Esophagus (tissue), 2 donors: ENCODE measurements around the gene HOXB1. TPM values are rescaled to one million over a fixed set of nuclear protein-coding genes. Genes with fewer than 3 reads are reported as not detected.

ENCODE experiments used
- H3K27ac ChIP-seq, 2 donors: one replicate each; pipeline ENCODE4 v1.5.1; 2013; ENCODE audit warnings: low read depth in 2 of 2, mild to moderate bottlenecking in 2 of 2, inconsistent platforms in 1 of 2, low read length in 1 of 2, moderate library complexity in 1 of 2
- H3K27me3 ChIP-seq, 2 donors: one replicate each; pipeline ENCODE4 v1.6.1; 2013; ENCODE audit warnings: low read length in 2 of 2, control low read depth in 1 of 2, mild to moderate bottlenecking in 1 of 2; ENCODE audit not compliant: insufficient read depth in 2 of 2, control insufficient read depth in 1 of 2
- H3K36me3 ChIP-seq, 2 donors: one replicate each; pipeline ENCODE4 v1.6.1; 2013; ENCODE audit warnings: low read length in 1 of 2; ENCODE audit not compliant: control insufficient read depth in 2 of 2, insufficient read depth in 2 of 2
- H3K4me1 ChIP-seq, 2 donors: one replicate each; pipeline ENCODE4 v1.6.1; 2013; ENCODE audit warnings: low read length in 1 of 2; ENCODE audit not compliant: control insufficient read depth in 2 of 2, insufficient read depth in 2 of 2
- H3K4me3 ChIP-seq, 2 donors: one replicate each; pipeline ENCODE4 v1.5.1; 2013; ENCODE audit warnings: low read length in 2 of 2, mild to moderate bottlenecking in 2 of 2, low read depth in 1 of 2, moderate library complexity in 1 of 2
- H3K9me3 ChIP-seq, 2 donors: one replicate each; pipeline ENCODE4 v1.6.1; 2013; ENCODE audit warnings: mild to moderate bottlenecking in 2 of 2, low read depth in 1 of 2, low read length in 1 of 2, moderate library complexity in 1 of 2; ENCODE audit not compliant: control insufficient read depth in 2 of 2, insufficient read depth in 1 of 2
- WGBS, 2 donors: extraction: QIAGEN DNeasy Blood & Tissue Kit; methylation state at CpG; one replicate each; pipeline ENCODE4 v1.1.7; 2013; 5-methylcytosine and 5-hydroxymethylcytosine counted together
- polyA plus RNA-seq, 2 donors: library from polyadenylated mRNA; stranded (reverse); fragments of 200-250 nt; gene quantifications; one replicate each; pipeline ENCODE4 v1.2.3, GENCODE V29; 2013
- donor health status: healthy with polysubstance abuse.
- donor health status: Bipolar disorder and iron deficiency.

HOXB1 gene
- polyA plus RNA-seq, 2 donors: 0.29 to 1.0 TPM

- no peaks in the 10 kb centered on the region for H3K9me3 ChIP-seq
- peak overlapping the region; percentile 55 to 64 for H3K27ac ChIP-seq
- no peaks in the 10 kb centered on the region for H3K27me3 ChIP-seq
- WGBS, 2 donors: 62 to 66% methylated on average over 18 of the region's 18 CpGs
- H3K4me3 ChIP-seq: peak overlapping the region in 1 of 2 donors; percentile 22
- H3K4me1 ChIP-seq: peaks cover 0 to 3% of the 10 kb centered on the region in 2 donors
- H3K36me3 ChIP-seq: peaks cover 0 to 6% of the 10 kb centered on the region in 2 donors
Measured at GRCh38 chr17:48549914-48550501, 19.2 kb upstream of the HOXB1 start.

GRCh38 chr17:48549281-48549630, 18.4 kb upstream of the HOXB1 start:
- H3K4me1 ChIP-seq: peaks cover 0 to 3% of the 10 kb centered on the region in 2 donors
- H3K36me3 ChIP-seq: peaks cover 0 to 6% of the 10 kb centered on the region in 2 donors
- H3K27ac ChIP-seq: peak overlapping the region; percentile 20 to 54
- no peaks in the 10 kb centered on the region for H3K27me3 ChIP-seq
- 43 to 56% methylated on average over 3 of the region's 3 CpGs for WGBS, 2 donors
- H3K9me3 ChIP-seq: no peaks in the 10 kb centered on the region
- H3K4me3 ChIP-seq: no peak overlapping the region

- Histone ChIP-seq H3K27me3 (no peaks in the 10 kb centered on the region), H3K9me3 (no peaks in the 10 kb centered on the region), H3K36me3 (peaks cover 0 to 6% of the 10 kb centered on the region in 2 donors), H3K4me1 (peaks cover 0 to 3% of the 10 kb centered on the region in 2 donors), H3K27ac (peak overlapping the region; percentile 85 to 88), H3K4me3 (peak overlapping the region in 1 of 2 donors; percentile 17)
- WGBS, 2 donors: 38 to 52% methylated on average over 6 of the region's 6 CpGs
Measured at GRCh38 chr17:48548523-48549280, 17.9 kb upstream of the HOXB1 start.

- Histone ChIP-seq H3K27me3 (no peaks in the 10 kb centered on the region), H3K27ac (peak overlapping the region; percentile 87 to 88), H3K9me3 (no peaks in the 10 kb centered on the region), H3K36me3 (peaks cover 0 to 6% of the 10 kb centered on the region in 2 donors), H3K4me3 (peak overlapping the region in 1 of 2 donors; percentile 17), H3K4me1 (peaks cover 0 to 3% of the 10 kb centered on the region in 2 donors)
- 32 to 33% methylated on average over 24 of the region's 24 CpGs for WGBS, 2 donors
Measured at GRCh38 chr17:48547808-48548522, 17.2 kb upstream of the HOXB1 start.

- no peaks in the 10 kb centered on the region for H3K9me3 ChIP-seq
- H3K27ac ChIP-seq: peak overlapping the region; percentile 88 to 90
- no peaks in the 10 kb centered on the region for H3K27me3 ChIP-seq
- 22 to 37% methylated on average over 10 of the region's 10 CpGs for WGBS, 2 donors
- peaks cover 0 to 2% of the 10 kb centered on the region in 2 donors for H3K4me1 ChIP-seq
- peak overlapping the region in 1 of 2 donors; percentile 17 for H3K4me3 ChIP-seq
- peaks cover 0 to 6% of the 10 kb centered on the region in 2 donors for H3K36me3 ChIP-seq
Measured at GRCh38 chr17:48546924-48547807, 16.4 kb upstream of the HOXB1 start.

GRCh38 chr17:48546137-48546923, 15.5 kb upstream of the HOXB1 start:
- peak overlapping the region in 1 of 2 donors; percentile 17 for H3K4me3 ChIP-seq
- no peaks in the 10 kb centered on the region for H3K9me3 ChIP-seq
- H3K27ac ChIP-seq: peak overlapping the region; percentile 88 to 90
- no peaks in the 10 kb centered on the region for H3K27me3 ChIP-seq
- H3K36me3 ChIP-seq: peaks cover 0 to 6% of the 10 kb centered on the region in 2 donors
- WGBS, 2 donors: 31 to 38% methylated on average over 10 of the region's 10 CpGs
- no peaks in the 10 kb centered on the region for H3K4me1 ChIP-seq

GRCh38 chr17:48545539-48545938, 14.7 kb upstream of the HOXB1 start:
- Histone ChIP-seq H3K9me3 (no peaks in the 10 kb centered on the region), H3K27ac (peak overlapping the region; percentile 72 to 96), H3K4me3 (no peak overlapping the region), H3K4me1 (no peaks in the 10 kb centered on the region), H3K27me3 (no peaks in the 10 kb centered on the region), H3K36me3 (peaks cover 0 to 3% of the 10 kb centered on the region in 2 donors)
- 89 to 94% methylated on average over 1 of the region's 1 CpG for WGBS, 2 donors

- no peaks in the 10 kb centered on the region for H3K4me1 ChIP-seq
- H3K4me3 ChIP-seq: peak within 1 kb of the TSS; percentile 77 to 83
- WGBS, 2 donors: 35 to 48% methylated on average over 12 of the region's 12 CpGs
- H3K9me3 ChIP-seq: no peaks in the 10 kb centered on the region
- H3K36me3 ChIP-seq: no peaks in the 10 kb centered on the region
- H3K27me3 ChIP-seq: no peaks in the 10 kb centered on the region
- H3K27ac ChIP-seq: peak within 1 kb of the TSS; percentile 91 to 96
Measured at GRCh38 chr17:48545022-48545375, 14.2 kb upstream of the HOXB1 start, which contains the start of gene HOXB2. Gene HOXB2 (minus strand): TSS chr17:48545109. CDS start chr17:48544911, 198 bp downstream.
